Natural killer cell (primary cell): ENCODE data around the gene BTBD18. TPM values are rescaled to one million over a fixed set of nuclear protein-coding genes. Genes with fewer than 3 reads are reported as not detected.

ENCODE experiments used
- ATAC-seq, 3 donors: fragments of 150-1000 bp in 2 of 3; fragments of 200-7000 bp in 1 of 3; cut with Tn5 transposase; 1 replicate in 1 of 3; 2 replicates in 2 of 3; pipeline ENCODE4 v1.10.0; 2021; ENCODE audit warnings: mild to moderate bottlenecking in 2 of 3, moderate library complexity in 2 of 3
- DNase-seq, 2 donors: peaks; one replicate each; pipeline versions ENCODE4 v3.0.0 to v3.0.0-alpha.2; 2013 to 2021; ENCODE audit warnings: mixed read lengths in 1 of 2
- H3K27ac ChIP-seq: one replicate; pipeline ENCODE4 v1.5.1; 2013; ENCODE audit warnings: mild to moderate bottlenecking, low read length
- H3K27me3 ChIP-seq: one replicate; pipeline ENCODE4 v1.6.1; 2013; ENCODE audit warnings: low read length; ENCODE audit not compliant: control insufficient read depth, insufficient read depth
- H3K36me3 ChIP-seq: one replicate; pipeline ENCODE4 v1.6.1; 2013; ENCODE audit warnings: low read length; ENCODE audit not compliant: control insufficient read depth, insufficient read depth
- H3K4me1 ChIP-seq: one replicate; pipeline ENCODE4 v1.6.1; 2013; ENCODE audit warnings: low read length; ENCODE audit not compliant: control insufficient read depth, insufficient read depth
- H3K4me3 ChIP-seq: one replicate; pipeline ENCODE4 v1.5.1; 2013; ENCODE audit warnings: low read length
- H3K9me3 ChIP-seq: one replicate; pipeline ENCODE4 v1.6.1; 2013; ENCODE audit warnings: low read length; ENCODE audit not compliant: control insufficient read depth, insufficient read depth
- H3K27ac Mint-ChIP-seq, 2 donors: one replicate each; pipeline ENCODE4 v1.8.0; 2022; ENCODE audit warnings: mild to moderate bottlenecking in 2 of 2, mixed read lengths in 2 of 2, moderate library complexity in 1 of 2
- H3K27me3 Mint-ChIP-seq, 2 donors: one replicate each; pipeline ENCODE4 v1.8.0; 2022; ENCODE audit warnings: low read depth in 2 of 2, mixed read lengths in 2 of 2
- H3K36me3 Mint-ChIP-seq: one replicate; pipeline ENCODE4 v1.8.0; 2022; ENCODE audit warnings: mixed read lengths
- H3K4me1 Mint-ChIP-seq, 2 donors: one replicate each; pipeline ENCODE4 v1.8.0; 2022; ENCODE audit warnings: mixed read lengths in 2 of 2
- H3K4me3 Mint-ChIP-seq: one replicate; pipeline ENCODE4 v1.8.0; 2022; ENCODE audit warnings: mild to moderate bottlenecking, moderate library complexity, mixed read lengths
- H3K9me3 Mint-ChIP-seq, 2 donors: one replicate each; pipeline ENCODE4 v1.8.0; 2022; ENCODE audit warnings: mixed read lengths in 2 of 2
- WGBS: methylation state at CpG from one replicate; pipeline ENCODE4 v1.1.7; 2013; ENCODE audit warnings: missing lambda C conversion rate; ENCODE audit not compliant: insufficient coverage; 5-methylcytosine and 5-hydroxymethylcytosine counted together
- intact Hi-C: fragments of 100-400 bp; cut with micrococcal nuclease; formaldehyde crosslinking; loops from one replicate; pipeline ENCODE4 v1.14.2; 2022
- total RNA-seq, 4 donors: library from RNA; stranded (reverse); fragments of 120-200 nt in 1 of 4; gene quantifications; one replicate each; pipeline versions ENCODE4 v1.2.3 to v1.2.4, GENCODE V29; 2013 to 2022
- TF ChIP-seq, protein P1 (sequence below): fragments of 200-600 bp; IDR thresholded peaks from one replicate; pipeline ENCODE4 v1.8.0; 2022; ENCODE audit warnings: antibody characterized with exemption

BTBD18 gene
- total RNA-seq, 3 donors from 2014 or later (not counting 1 experiment from before 2014, with no cell fraction given): not detected

DNA sequence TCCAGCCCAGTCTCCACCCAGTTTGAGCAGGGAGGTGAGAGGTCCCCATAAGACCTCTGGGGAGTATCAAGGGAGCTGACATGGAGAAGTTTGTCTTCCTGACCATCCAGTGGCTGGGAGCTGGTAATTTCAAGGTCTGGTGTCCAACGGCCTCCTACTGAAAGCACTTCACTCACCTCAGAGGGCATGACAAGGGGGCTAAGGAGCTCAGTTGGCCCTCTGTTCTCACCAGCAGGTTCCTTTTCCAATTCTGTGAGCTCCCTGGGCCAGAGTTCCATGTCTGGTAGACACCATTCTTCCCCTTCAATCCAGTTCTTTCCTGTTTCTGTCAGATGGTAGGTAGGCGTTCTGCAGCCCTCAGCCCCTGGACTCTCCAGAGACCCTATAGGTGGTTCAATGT lies 7.3 kb downstream of the BTBD18 start:
- Mint-ChIP-seq H3K36me3 (no peaks in the 10 kb centered on the region), H3K27me3 (no peaks in the 10 kb centered on the region), H3K4me1 (peaks cover 18 to 36% of the 10 kb centered on the region in 2 donors), H3K9me3 (no peaks in the 10 kb centered on the region), H3K4me3 (no peak overlapping the region), H3K27ac (peak overlapping the region; percentile 51 to 60)
- DNase-seq (no peak), ATAC-seq (no peak)
- TF ChIP-seq, protein P1, sequence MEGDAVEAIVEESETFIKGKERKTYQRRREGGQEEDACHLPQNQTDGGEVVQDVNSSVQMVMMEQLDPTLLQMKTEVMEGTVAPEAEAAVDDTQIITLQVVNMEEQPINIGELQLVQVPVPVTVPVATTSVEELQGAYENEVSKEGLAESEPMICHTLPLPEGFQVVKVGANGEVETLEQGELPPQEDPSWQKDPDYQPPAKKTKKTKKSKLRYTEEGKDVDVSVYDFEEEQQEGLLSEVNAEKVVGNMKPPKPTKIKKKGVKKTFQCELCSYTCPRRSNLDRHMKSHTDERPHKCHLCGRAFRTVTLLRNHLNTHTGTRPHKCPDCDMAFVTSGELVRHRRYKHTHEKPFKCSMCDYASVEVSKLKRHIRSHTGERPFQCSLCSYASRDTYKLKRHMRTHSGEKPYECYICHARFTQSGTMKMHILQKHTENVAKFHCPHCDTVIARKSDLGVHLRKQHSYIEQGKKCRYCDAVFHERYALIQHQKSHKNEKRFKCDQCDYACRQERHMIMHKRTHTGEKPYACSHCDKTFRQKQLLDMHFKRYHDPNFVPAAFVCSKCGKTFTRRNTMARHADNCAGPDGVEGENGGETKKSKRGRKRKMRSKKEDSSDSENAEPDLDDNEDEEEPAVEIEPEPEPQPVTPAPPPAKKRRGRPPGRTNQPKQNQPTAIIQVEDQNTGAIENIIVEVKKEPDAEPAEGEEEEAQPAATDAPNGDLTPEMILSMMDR: no peak
- intact Hi-C loops: no loop called here
- Histone ChIP-seq H3K27me3 (no peaks in the 10 kb centered on the region), H3K36me3 (peaks cover 39% of the 10 kb centered on the region), H3K9me3 (no peaks in the 10 kb centered on the region), H3K4me1 (peaks cover 17% of the 10 kb centered on the region), H3K27ac (no peak overlapping the region), H3K4me3 (no peak overlapping the region)
- WGBS: 87% methylated on average over 2 of the region's 2 CpGs

DNA sequence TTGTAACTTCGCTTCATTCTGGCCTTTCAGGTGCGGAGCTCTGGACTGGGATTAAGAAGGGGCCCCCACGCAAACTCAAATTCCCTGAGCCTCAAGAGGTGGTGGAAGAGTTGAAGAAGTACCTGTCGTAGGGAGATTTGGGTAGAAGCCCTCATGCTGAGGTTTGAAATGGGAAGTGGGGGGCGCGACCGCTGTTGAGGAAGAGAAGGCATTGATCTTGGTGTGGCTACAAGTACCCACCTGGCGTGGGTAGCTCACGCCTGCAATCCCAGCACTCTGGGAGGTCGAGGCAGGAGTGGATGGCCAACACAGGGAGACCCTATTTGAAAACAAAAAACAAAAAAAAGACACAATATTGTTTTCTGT lies 9.5 kb downstream of the BTBD18 start:
- TF ChIP-seq, protein P1: no peak
- Mint-ChIP-seq H3K27me3 (no peaks in the 10 kb centered on the region), H3K27ac (peak overlapping the region; percentile 99), H3K4me1 (peaks cover 18 to 33% of the 10 kb centered on the region in 2 donors), H3K36me3 (no peaks in the 10 kb centered on the region), H3K4me3 (peak overlapping the region; percentile 99), H3K9me3 (no peaks in the 10 kb centered on the region)
- H3K27me3 ChIP-seq: no peaks in the 10 kb centered on the region
- DNase-seq (no peak), ATAC-seq (no peak)
- H3K27ac ChIP-seq: peak overlapping the region; percentile 97
- H3K4me1 ChIP-seq: peaks cover 17% of the 10 kb centered on the region
- under 1% methylated on average over 10 of the region's 10 CpGs for WGBS
- intact Hi-C loops: no loop called here
- H3K36me3 ChIP-seq: peaks cover 51% of the 10 kb centered on the region
- peak overlapping the region; percentile 94 for H3K4me3 ChIP-seq
- no peaks in the 10 kb centered on the region for H3K9me3 ChIP-seq

DNA sequence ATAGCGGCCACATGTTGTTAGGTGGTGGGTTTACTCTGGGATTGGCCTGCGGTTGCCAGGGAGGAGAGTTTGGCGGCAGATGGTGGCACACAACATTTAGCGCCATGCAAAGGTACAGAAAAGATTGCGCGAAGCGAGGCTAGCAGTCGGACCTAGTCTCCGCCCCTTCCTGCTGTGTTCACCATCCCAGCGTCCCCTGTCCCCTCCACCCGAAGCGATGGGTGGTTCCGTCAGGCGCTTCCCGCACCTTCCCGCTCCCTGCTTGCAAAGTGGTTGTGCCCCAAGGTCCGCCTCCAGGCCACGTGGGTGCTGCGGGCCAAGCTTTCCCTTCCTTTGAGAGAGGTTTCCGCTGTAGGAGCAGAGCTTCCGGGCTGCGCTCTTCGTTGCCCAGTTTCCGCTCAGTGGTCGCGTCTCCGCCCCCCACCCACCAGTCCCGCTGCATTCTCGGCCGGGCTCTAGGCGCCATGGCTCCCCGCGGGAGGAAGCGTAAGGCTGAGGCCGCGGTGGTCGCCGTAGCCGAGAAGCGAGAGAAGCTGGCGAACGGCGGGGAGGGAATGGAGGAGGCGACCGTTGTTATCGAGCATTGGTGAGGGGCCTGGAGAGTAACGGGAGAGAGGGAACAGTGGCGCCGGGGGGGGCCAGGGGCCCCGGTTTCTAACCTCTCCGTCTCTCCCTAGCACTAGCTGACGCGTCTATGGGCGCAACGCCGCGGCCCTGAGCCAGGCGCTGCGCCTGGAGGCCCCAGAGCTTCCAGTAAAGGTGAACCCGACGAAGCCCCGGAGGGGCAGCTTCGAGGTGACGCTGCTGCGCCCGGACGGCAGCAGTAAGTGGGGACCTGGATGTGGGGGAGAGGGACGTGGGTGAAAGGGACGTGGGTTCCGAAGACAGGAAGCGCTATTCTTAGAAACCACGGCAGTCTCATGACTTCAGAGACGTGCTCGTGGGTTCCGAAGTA lies 10.2 kb downstream of the BTBD18 start, which contains the start of gene SELENOH:
SELENOH (plus strand) TSS at position 360 of the 955 bp plus-strand sequence; CDS start at position 465, 105 bp downstream.
- Mint-ChIP-seq H3K4me1 (peaks cover 18 to 30% of the 10 kb centered on the region in 2 donors), H3K27ac (peak within 1 kb of the TSS; percentile 99), H3K27me3 (no peaks in the 10 kb centered on the region), H3K4me3 (peak within 1 kb of the TSS; percentile 99), H3K36me3 (no peaks in the 10 kb centered on the region), H3K9me3 (no peaks in the 10 kb centered on the region)
- WGBS: under 1% methylated on average over 75 of the region's 75 CpGs
- Histone ChIP-seq H3K27me3 (no peaks in the 10 kb centered on the region), H3K36me3 (peaks cover 45% of the 10 kb centered on the region), H3K27ac (peak within 1 kb of the TSS; percentile 97), H3K4me1 (peaks cover 17% of the 10 kb centered on the region), H3K9me3 (no peaks in the 10 kb centered on the region), H3K4me3 (peak within 1 kb of the TSS; percentile 94)
- DNase-seq: peak; percentile 81 to 96
- TF ChIP-seq, protein P1: no peak
- intact Hi-C loops: loop anchor here (1.0 to 2.0 kb wide), 6 partner anchors 29 to 837 kb away; partner anchors contain the start of genes MED19, TIMM10, TMX2 and ZFP91
- peak; percentile 84 to 91 (median 86) for ATAC-seq
